Right hindlimb (tissue), 1 donor: Measurements from ENCODE around the gene COQ8A.
A peak's percentile ranks its signal among the peaks of the same experiment; 100 is the strongest.
"Not testable (repeated sequence)": the region's sequence is repeated elsewhere in the genome, so short reads cannot be mapped to it uniquely, and the experiment has no call there.

ENCODE experiments used
- DNase-seq: peaks from one replicate; pipeline ENCODE4 v3.0.0-alpha.2; 2018

COQ8A gene

GRCh38 chr1:226953175-226953800, 13.2 kb downstream of the COQ8A start:
- DNase-seq, result no peak

GRCh38 chr1:226954337-226954736, 14.2 kb downstream of the COQ8A start:
- no peak for DNase-seq

GRCh38 chr1:226954777-226955176, 14.7 kb downstream of the COQ8A start:
- DNase-seq, result no peak

- not testable (repeated sequence) for DNase-seq
Measured at GRCh38 chr1:226955857-226956256, 15.8 kb downstream of the COQ8A start.

GRCh38 chr1:226956942-226957713, 17.0 kb downstream of the COQ8A start:
- DNase-seq, result no peak

- no peak for DNase-seq
Measured at GRCh38 chr1:226957714-226958113, 17.6 kb downstream of the COQ8A start.

- DNase-seq, result no peak
Measured at GRCh38 chr1:226958300-226958699, 18.2 kb downstream of the COQ8A start.

- DNase-seq, result peak; percentile 6
Measured at GRCh38 chr1:226960256-226960655, 20.2 kb downstream of the COQ8A start.

GRCh38 chr1:226960944-226961765, 21.1 kb downstream of the COQ8A start:
- peak; percentile 14 for DNase-seq

- DNase-seq, result no peak
Measured at GRCh38 chr1:226962421-226963391, 22.6 kb downstream of the COQ8A start.

GRCh38 chr1:226964068-226964425, 24.0 kb downstream of the COQ8A start:
- DNase-seq, result no peak

- peak; percentile 12 for DNase-seq
Measured at GRCh38 chr1:226964611-226965486, 24.8 kb downstream of the COQ8A start.

- DNase-seq, result peak; percentile 14
Measured at GRCh38 chr1:226965581-226966440, 25.7 kb downstream of the COQ8A start.

GRCh38 chr1:226966683-226967082, 26.6 kb downstream of the COQ8A start:
- no peak for DNase-seq

GRCh38 chr1:226967665-226968064, 27.6 kb downstream of the COQ8A start:
- DNase-seq, result no peak

- DNase-seq, result no peak
Measured at GRCh38 chr1:226971765-226972164, 31.7 kb downstream of the COQ8A start.

- DNase-seq, result no peak
Measured at GRCh38 chr1:226972931-226973330, 32.8 kb downstream of the COQ8A start.

- peak; percentile 63 for DNase-seq
Measured at GRCh38 chr1:226973371-226973897, 33.3 kb downstream of the COQ8A start.

- peak; percentile 38 for DNase-seq
Measured at GRCh38 chr1:226973898-226974543, 33.9 kb downstream of the COQ8A start.
